ENCODE data around the gene RSAD1.

DNA sequence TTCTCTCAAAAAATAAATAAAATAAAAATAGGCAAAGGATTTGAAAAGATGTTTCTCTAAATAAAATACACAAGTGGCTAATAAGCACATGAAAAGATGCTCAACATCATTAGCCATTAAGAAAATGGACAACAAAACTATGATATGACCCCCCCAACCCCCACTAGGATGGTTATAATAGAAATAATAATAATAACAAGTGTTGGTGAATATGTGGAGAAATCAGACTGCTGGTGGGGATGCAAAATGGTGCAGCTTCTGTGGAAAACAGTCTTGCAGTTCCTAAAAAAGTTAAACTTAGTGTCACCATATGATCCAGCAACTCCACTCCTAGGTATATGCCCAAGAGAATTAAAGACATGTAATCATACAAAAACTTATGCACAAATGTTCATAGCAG is 20.6 kb downstream of the RSAD1 start:
- TF ChIP-seq, protein P1, sequence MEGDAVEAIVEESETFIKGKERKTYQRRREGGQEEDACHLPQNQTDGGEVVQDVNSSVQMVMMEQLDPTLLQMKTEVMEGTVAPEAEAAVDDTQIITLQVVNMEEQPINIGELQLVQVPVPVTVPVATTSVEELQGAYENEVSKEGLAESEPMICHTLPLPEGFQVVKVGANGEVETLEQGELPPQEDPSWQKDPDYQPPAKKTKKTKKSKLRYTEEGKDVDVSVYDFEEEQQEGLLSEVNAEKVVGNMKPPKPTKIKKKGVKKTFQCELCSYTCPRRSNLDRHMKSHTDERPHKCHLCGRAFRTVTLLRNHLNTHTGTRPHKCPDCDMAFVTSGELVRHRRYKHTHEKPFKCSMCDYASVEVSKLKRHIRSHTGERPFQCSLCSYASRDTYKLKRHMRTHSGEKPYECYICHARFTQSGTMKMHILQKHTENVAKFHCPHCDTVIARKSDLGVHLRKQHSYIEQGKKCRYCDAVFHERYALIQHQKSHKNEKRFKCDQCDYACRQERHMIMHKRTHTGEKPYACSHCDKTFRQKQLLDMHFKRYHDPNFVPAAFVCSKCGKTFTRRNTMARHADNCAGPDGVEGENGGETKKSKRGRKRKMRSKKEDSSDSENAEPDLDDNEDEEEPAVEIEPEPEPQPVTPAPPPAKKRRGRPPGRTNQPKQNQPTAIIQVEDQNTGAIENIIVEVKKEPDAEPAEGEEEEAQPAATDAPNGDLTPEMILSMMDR (IDR thresholded peaks at IDR 0.05), result no peak
- TF ChIP-seq POLR2A (IDR thresholded peaks at IDR 0.05) (no peak), EP300 (IDR thresholded peaks at IDR 0.05) (no peak)
